ENCODE results near the gene ATG5.

- TF ChIP-seq CTCF (IDR thresholded peaks at IDR 0.05; ENCODE audit: low read depth, low read length, poor library complexity, severe bottlenecking) (no peak), EZH2phosphoT487 (IDR thresholded peaks at IDR 0.05; ENCODE audit: borderline replicate concordance, low read length) (no peak)
These were observed 147.8 kb downstream of the ATG5 start for GRCh38 chr6:106177786-106178185.

All from DOHH2 (cell line).